Measurements from ENCODE around the gene TMCC3. TPM values are rescaled to one million over a fixed set of nuclear protein-coding genes. Genes with fewer than 3 reads are reported as not detected.

TMCC3 gene
- total RNA-seq, 1 donor from 2014 or later, result 0.65 TPM

- no peaks in the 10 kb centered on the region for H3K9me3 Mint-ChIP-seq (ENCODE audit: low read depth)
- TF ChIP-seq CTCF (IDR thresholded peaks at IDR 0.05), result no peak
- no peak overlapping the region for H3K4me3 Mint-ChIP-seq (ENCODE audit: unreplicated experiment)
- no peaks in the 10 kb centered on the region for H3K4me1 Mint-ChIP-seq (ENCODE audit: low read depth)
- DNase-seq (ENCODE audit: low spot score), result no peak
- H3K27ac Mint-ChIP-seq (ENCODE audit: unreplicated experiment), result no peak overlapping the region
- H3K27me3 Mint-ChIP-seq (ENCODE audit: low read depth), result peaks cover 11% of the 10 kb centered on the region
- no peaks in the 10 kb centered on the region for H3K36me3 Mint-ChIP-seq (ENCODE audit: low read depth)
These were observed 6.2 kb upstream of the TMCC3 start for GRCh38 chr12:94656556-94656955.

GRCh38 chr12:94649349-94650142 is 811 bp downstream of the TMCC3 start:
- no peak for DNase-seq (ENCODE audit: low spot score)
- peak overlapping the region; percentile 80 for H3K4me3 Mint-ChIP-seq (ENCODE audit: unreplicated experiment)
- peak; percentile 73 for TF ChIP-seq CTCF (IDR thresholded peaks at IDR 0.05)
- no peaks in the 10 kb centered on the region for H3K36me3 Mint-ChIP-seq (ENCODE audit: low read depth)
- H3K27ac Mint-ChIP-seq (ENCODE audit: unreplicated experiment), result peak overlapping the region; percentile 12
- H3K27me3 Mint-ChIP-seq (ENCODE audit: low read depth), result peaks cover 19% of the 10 kb centered on the region
- H3K4me1 Mint-ChIP-seq (ENCODE audit: low read depth), result peaks cover 12% of the 10 kb centered on the region
- no peaks in the 10 kb centered on the region for H3K9me3 Mint-ChIP-seq (ENCODE audit: low read depth)

- no peak for DNase-seq (ENCODE audit: low spot score)
- H3K4me3 Mint-ChIP-seq (ENCODE audit: unreplicated experiment), result peak overlapping the region; percentile 11
- no peak overlapping the region for H3K27ac Mint-ChIP-seq (ENCODE audit: unreplicated experiment)
- no peak for TF ChIP-seq CTCF (IDR thresholded peaks at IDR 0.05)
- no peaks in the 10 kb centered on the region for H3K9me3 Mint-ChIP-seq (ENCODE audit: low read depth)
- H3K36me3 Mint-ChIP-seq (ENCODE audit: low read depth), result no peaks in the 10 kb centered on the region
- H3K4me1 Mint-ChIP-seq (ENCODE audit: low read depth), result peaks cover 21% of the 10 kb centered on the region
- peaks cover 19% of the 10 kb centered on the region for H3K27me3 Mint-ChIP-seq (ENCODE audit: low read depth)
These were observed 1.8 kb downstream of the TMCC3 start for GRCh38 chr12:94648578-94648977.

GRCh38 chr12:94644141-94644979 is 6.0 kb downstream of the TMCC3 start:
- peak overlapping the region; percentile 0 for H3K4me3 Mint-ChIP-seq (ENCODE audit: unreplicated experiment)
- peaks cover 17% of the 10 kb centered on the region for H3K27me3 Mint-ChIP-seq (ENCODE audit: low read depth)
- no peak for DNase-seq (ENCODE audit: low spot score)
- no peak for TF ChIP-seq CTCF (IDR thresholded peaks at IDR 0.05)
- no peaks in the 10 kb centered on the region for H3K36me3 Mint-ChIP-seq (ENCODE audit: low read depth)
- H3K9me3 Mint-ChIP-seq (ENCODE audit: low read depth), result no peaks in the 10 kb centered on the region
- no peak overlapping the region for H3K27ac Mint-ChIP-seq (ENCODE audit: unreplicated experiment)
- H3K4me1 Mint-ChIP-seq (ENCODE audit: low read depth), result peaks cover 17% of the 10 kb centered on the region

GRCh38 chr12:94643606-94644005 is 6.8 kb downstream of the TMCC3 start:
- Mint-ChIP-seq H3K9me3 (ENCODE audit: low read depth) (no peaks in the 10 kb centered on the region), H3K36me3 (ENCODE audit: low read depth) (no peaks in the 10 kb centered on the region), H3K27ac (ENCODE audit: unreplicated experiment) (no peak overlapping the region), H3K4me3 (ENCODE audit: unreplicated experiment) (no peak overlapping the region), H3K27me3 (ENCODE audit: low read depth) (peaks cover 11% of the 10 kb centered on the region), H3K4me1 (ENCODE audit: low read depth) (peaks cover 12% of the 10 kb centered on the region)
- DNase-seq (ENCODE audit: low spot score), result no peak
- no peak for TF ChIP-seq CTCF (IDR thresholded peaks at IDR 0.05)
